ENCODE results near the gene AFF2. TPM values are rescaled to one million over a fixed set of nuclear protein-coding genes. Genes with fewer than 3 reads are reported as not detected.

The AFF2 gene
- total RNA-seq, 4 donors from 2014 or later = 0.43 to 7.9 (median 4.3) TPM

DNA sequence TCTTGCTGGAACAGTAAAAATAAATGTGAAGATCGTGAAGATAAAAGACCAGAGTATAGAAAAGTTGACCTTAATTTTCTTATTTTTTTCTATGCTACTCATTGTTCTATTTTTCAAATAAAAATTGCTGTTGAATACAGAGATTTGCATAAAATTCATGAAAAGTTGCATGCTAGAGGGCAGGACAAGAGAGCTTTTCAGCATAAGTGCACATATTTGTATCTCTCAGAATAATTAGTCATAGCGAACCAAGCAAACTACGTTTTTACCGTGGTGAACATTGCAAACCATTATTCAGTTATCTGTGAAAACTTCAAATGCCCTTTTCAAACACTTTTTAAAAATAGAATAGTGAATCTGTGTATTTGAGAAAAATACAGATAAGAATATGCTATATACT is 26.4 kb upstream of the AFF2 start:
- Histone ChIP-seq H3K27me3 (no peaks in the 10 kb centered on the region), H3K27ac (no peak overlapping the region), H3K9me3 (no peaks in the 10 kb centered on the region), H3K36me3 (no peaks in the 10 kb centered on the region), H3K4me3 (no peak overlapping the region), H3K4me1 (no peaks in the 10 kb centered on the region)
- no peak for TF ChIP-seq POLR2A (IDR thresholded peaks at IDR 0.05)
- intact Hi-C loops (cut with DNase I; ENCODE audit: low total_unique reads) = no loop called here
- no peak for DNase-seq

GRCh38 chrX:148492057-148492456 is 8.4 kb upstream of the AFF2 start:
- DNase-seq = no peak
- Histone ChIP-seq H3K4me1 (no peaks in the 10 kb centered on the region), H3K27ac (no peak overlapping the region), H3K9me3 (no peaks in the 10 kb centered on the region), H3K36me3 (no peaks in the 10 kb centered on the region), H3K27me3 (no peaks in the 10 kb centered on the region), H3K4me3 (no peak overlapping the region)
- intact Hi-C loops (cut with DNase I; ENCODE audit: low total_unique reads) = no loop called here
- TF ChIP-seq POLR2A (IDR thresholded peaks at IDR 0.05) = no peak
- TF ChIP-seq, protein P1, sequence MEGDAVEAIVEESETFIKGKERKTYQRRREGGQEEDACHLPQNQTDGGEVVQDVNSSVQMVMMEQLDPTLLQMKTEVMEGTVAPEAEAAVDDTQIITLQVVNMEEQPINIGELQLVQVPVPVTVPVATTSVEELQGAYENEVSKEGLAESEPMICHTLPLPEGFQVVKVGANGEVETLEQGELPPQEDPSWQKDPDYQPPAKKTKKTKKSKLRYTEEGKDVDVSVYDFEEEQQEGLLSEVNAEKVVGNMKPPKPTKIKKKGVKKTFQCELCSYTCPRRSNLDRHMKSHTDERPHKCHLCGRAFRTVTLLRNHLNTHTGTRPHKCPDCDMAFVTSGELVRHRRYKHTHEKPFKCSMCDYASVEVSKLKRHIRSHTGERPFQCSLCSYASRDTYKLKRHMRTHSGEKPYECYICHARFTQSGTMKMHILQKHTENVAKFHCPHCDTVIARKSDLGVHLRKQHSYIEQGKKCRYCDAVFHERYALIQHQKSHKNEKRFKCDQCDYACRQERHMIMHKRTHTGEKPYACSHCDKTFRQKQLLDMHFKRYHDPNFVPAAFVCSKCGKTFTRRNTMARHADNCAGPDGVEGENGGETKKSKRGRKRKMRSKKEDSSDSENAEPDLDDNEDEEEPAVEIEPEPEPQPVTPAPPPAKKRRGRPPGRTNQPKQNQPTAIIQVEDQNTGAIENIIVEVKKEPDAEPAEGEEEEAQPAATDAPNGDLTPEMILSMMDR (IDR thresholded peaks at IDR 0.05) = no peak

DNA sequence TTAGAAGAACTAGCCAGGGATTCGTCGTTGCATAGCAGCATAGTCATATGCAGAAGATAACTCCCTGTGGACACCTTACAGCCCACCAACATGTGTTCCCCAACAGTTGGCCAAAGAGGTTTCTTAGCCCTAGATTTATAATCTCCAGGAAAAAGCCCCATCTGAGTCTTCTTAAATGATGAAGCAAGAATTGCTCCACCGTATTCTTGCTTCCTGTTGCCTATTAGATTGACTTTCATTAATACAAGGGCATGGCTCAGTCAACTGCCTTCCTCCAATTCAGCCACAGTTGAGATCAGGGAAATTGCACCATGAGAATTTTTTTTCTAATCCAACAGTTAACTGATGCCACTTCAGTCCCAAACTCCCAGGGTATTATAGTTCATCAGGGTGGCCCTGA is 5.2 kb upstream of the AFF2 start:
- no peak overlapping the region for H3K4me3 ChIP-seq
- intact Hi-C loops (cut with DNase I; ENCODE audit: low total_unique reads) = no loop called here
- no peaks in the 10 kb centered on the region for H3K4me1 ChIP-seq
- no peaks in the 10 kb centered on the region for H3K36me3 ChIP-seq
- no peak for TF ChIP-seq POLR2A (IDR thresholded peaks at IDR 0.05)
- TF ChIP-seq, protein P1 (IDR thresholded peaks at IDR 0.05) = no peak
- H3K27me3 ChIP-seq = no peaks in the 10 kb centered on the region
- no peaks in the 10 kb centered on the region for H3K9me3 ChIP-seq
- no peak for DNase-seq
- no peak overlapping the region for H3K27ac ChIP-seq

DNA sequence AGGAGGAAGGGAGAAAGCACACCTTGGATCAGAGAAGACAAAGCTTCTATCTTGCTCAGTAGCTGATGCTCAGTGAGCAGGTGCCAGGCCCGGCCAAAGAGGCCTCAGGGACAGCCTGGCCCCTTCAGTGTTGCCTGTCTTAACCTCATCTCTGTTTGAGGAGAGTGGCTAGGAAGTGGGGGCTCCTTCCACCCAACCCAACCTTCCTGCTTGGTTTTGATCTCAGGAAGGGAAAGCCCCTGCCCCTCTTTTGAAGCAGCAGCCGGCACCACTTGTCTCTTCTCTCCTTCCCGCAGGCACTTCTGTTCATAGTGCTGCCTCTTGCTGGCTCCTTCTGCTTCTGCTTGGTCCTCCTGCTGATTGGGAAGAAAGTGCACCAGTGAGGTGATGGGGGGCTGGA is 2.4 kb upstream of the AFF2 start:
- H3K27ac ChIP-seq = no peak overlapping the region
- no peak for DNase-seq
- H3K27me3 ChIP-seq = peaks cover 0 to 12% of the 10 kb centered on the region in 2 donors
- H3K36me3 ChIP-seq = no peaks in the 10 kb centered on the region
- no peaks in the 10 kb centered on the region for H3K4me1 ChIP-seq
- no peak overlapping the region for H3K4me3 ChIP-seq
- intact Hi-C loops (cut with DNase I; ENCODE audit: low total_unique reads) = no loop called here
- no peak for TF ChIP-seq POLR2A (IDR thresholded peaks at IDR 0.05)
- TF ChIP-seq, protein P1 (IDR thresholded peaks at IDR 0.05) = no peak
- no peaks in the 10 kb centered on the region for H3K9me3 ChIP-seq

DNA sequence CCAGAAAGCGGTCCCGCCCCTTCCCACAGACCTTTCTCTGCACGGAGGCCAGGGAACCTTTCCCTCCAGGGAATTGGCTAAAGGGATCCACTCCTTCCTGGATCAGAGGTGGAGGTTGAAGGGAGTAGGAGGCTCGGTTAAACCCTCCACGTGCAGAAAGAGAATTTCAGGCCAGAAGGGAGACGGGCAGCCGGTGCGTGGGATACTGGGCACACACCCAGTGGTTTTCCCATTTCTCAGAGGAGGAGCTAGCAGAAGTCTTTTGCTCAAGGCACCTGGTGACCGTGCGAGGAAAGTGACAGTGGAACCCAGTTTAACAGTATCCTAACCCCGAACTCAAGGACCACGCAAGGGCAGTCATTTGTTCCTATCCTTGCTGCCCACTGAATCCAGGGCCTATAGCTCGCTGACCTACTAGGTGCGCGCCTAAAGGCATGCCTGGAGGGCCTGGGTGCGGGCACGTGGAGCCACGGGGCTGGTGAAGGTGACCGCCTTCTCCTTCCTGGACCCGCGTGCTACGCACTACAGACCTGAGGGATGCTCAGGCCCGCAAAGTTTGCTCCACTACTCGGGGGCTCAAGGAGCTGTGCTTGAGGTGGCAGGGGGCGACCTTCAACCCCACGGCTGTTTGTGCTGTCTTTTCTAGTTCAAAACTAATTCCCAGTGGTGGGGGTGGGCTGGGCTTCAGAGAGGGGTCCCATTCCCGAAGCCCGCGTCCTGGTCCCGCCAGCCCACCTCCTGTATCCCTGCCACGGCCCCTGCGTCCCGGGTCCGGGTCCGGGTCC is 587 bp upstream of the AFF2 start:
- H3K36me3 ChIP-seq = no peaks in the 10 kb centered on the region
- TF ChIP-seq, protein P1 (IDR thresholded peaks at IDR 0.05) = no peak
- no peak for TF ChIP-seq POLR2A (IDR thresholded peaks at IDR 0.05)
- H3K4me1 ChIP-seq = no peaks in the 10 kb centered on the region
- no peak overlapping the region for H3K4me3 ChIP-seq
- H3K9me3 ChIP-seq = no peaks in the 10 kb centered on the region
- peaks cover 0 to 19% of the 10 kb centered on the region in 2 donors for H3K27me3 ChIP-seq
- DNase-seq = no peak
- no peak overlapping the region for H3K27ac ChIP-seq
- intact Hi-C loops (cut with DNase I; ENCODE audit: low total_unique reads) = no loop called here

Data from uterus (tissue), 4 donors.